T-helper 1 cell treated with Interleukin-12 subunit alpha and Interleukin-12 subunit beta and Interleukin-4 antibody, amounts not matched to agents 30 μg/mL and 1 μg/mL, for 36 hours (primary cell): Measurements from ENCODE around the gene CYFIP2.
"Not testable (repeated sequence)": the region's sequence is repeated elsewhere in the genome, so short reads cannot be mapped to it uniquely, and the experiment has no call there.

ENCODE experiments used
- H3K27ac Mint-ChIP-seq: one replicate; pipeline ENCODE4 v1.8.0; 2021; ENCODE audit warnings: mild to moderate bottlenecking, mixed read lengths
- H3K27me3 Mint-ChIP-seq: one replicate; pipeline ENCODE4 v1.8.0; 2021; ENCODE audit warnings: low read depth, mixed read lengths
- H3K36me3 Mint-ChIP-seq: one replicate; pipeline ENCODE4 v1.8.0; 2021; ENCODE audit warnings: low read depth, mixed read lengths
- H3K4me1 Mint-ChIP-seq: one replicate; pipeline ENCODE4 v1.8.0; 2021; ENCODE audit warnings: low read depth, mixed read lengths
- H3K4me3 Mint-ChIP-seq: one replicate; pipeline ENCODE4 v1.8.0; 2021; ENCODE audit warnings: mild to moderate bottlenecking, moderate library complexity, mixed read lengths
- H3K9me3 Mint-ChIP-seq: one replicate; pipeline ENCODE4 v1.8.0; 2021; ENCODE audit warnings: mixed read lengths

The CYFIP2 gene

GRCh38 chr5:157384971-157385709, 119.2 kb downstream of the CYFIP2 start:
- peak overlapping the region; percentile 41 for H3K27ac Mint-ChIP-seq
- no peaks in the 10 kb centered on the region for H3K27me3 Mint-ChIP-seq
- peaks cover 54% of the 10 kb centered on the region for H3K36me3 Mint-ChIP-seq
- H3K4me1 Mint-ChIP-seq: peaks cover 18% of the 10 kb centered on the region
- H3K9me3 Mint-ChIP-seq: no peaks in the 10 kb centered on the region
- H3K4me3 Mint-ChIP-seq: no peak overlapping the region

- peaks cover 26% of the 10 kb centered on the region for H3K4me1 Mint-ChIP-seq
- no peaks in the 10 kb centered on the region for H3K27me3 Mint-ChIP-seq
- H3K4me3 Mint-ChIP-seq: no peak overlapping the region
- H3K9me3 Mint-ChIP-seq: no peaks in the 10 kb centered on the region
- H3K27ac Mint-ChIP-seq: no peak overlapping the region
- peaks cover 62% of the 10 kb centered on the region for H3K36me3 Mint-ChIP-seq
These were observed 121.2 kb downstream of the CYFIP2 start for GRCh38 chr5:157387041-157387563.

DNA sequence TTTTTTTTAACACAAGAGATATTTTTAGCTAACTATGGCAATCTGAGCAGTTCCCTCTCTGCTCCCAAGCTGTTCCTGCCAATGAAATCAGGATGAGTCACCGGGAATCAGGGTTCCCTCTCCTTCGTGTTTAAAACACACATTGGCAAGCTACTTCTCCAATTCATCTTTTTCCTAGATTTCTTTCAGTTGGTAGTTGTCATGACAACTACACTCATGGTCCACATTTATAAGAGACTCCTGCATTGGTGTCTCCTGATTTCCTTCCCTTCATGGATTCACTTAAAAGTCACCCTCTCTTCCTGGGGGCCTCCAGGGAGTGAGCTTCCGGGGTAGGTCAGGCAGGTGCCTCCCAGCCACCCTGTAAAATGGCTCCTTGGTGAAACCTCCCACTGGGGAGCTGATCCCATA, 121.8 kb downstream of the CYFIP2 start:
- peaks cover 28% of the 10 kb centered on the region for H3K4me1 Mint-ChIP-seq
- no peak overlapping the region for H3K4me3 Mint-ChIP-seq
- H3K27me3 Mint-ChIP-seq: no peaks in the 10 kb centered on the region
- peaks cover 62% of the 10 kb centered on the region for H3K36me3 Mint-ChIP-seq
- H3K27ac Mint-ChIP-seq: peak overlapping the region; percentile 34
- H3K9me3 Mint-ChIP-seq: no peaks in the 10 kb centered on the region

- no peaks in the 10 kb centered on the region for H3K27me3 Mint-ChIP-seq
- H3K4me3 Mint-ChIP-seq: no peak overlapping the region
- H3K9me3 Mint-ChIP-seq: no peaks in the 10 kb centered on the region
- H3K4me1 Mint-ChIP-seq: peaks cover 30% of the 10 kb centered on the region
- peaks cover 63% of the 10 kb centered on the region for H3K36me3 Mint-ChIP-seq
- peak overlapping the region; percentile 34 for H3K27ac Mint-ChIP-seq
These were observed 122.3 kb downstream of the CYFIP2 start for GRCh38 chr5:157388111-157388710.

DNA sequence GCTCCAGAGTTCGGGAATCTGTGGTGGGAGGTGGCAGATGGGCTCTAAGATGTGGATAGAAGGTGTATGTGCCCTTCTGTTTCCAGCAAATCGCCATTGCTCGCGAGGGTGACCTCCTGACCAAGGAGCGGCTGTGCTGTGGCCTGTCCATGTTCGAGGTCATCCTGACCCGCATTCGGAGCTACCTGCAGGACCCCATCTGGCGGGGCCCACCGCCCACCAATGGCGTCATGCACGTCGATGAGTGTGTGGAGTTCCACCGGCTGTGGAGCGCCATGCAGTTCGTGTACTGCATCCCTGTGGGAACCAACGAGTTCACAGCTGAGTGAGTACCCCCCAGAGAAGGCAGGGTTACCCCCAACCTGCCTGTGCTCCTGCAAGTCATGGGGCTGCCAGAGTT, 123.2 kb downstream of the CYFIP2 start:
- H3K4me3 Mint-ChIP-seq: no peak overlapping the region
- H3K27me3 Mint-ChIP-seq: no peaks in the 10 kb centered on the region
- no peak overlapping the region for H3K27ac Mint-ChIP-seq
- H3K4me1 Mint-ChIP-seq: peaks cover 34% of the 10 kb centered on the region
- peaks cover 63% of the 10 kb centered on the region for H3K36me3 Mint-ChIP-seq
- H3K9me3 Mint-ChIP-seq: no peaks in the 10 kb centered on the region

DNA sequence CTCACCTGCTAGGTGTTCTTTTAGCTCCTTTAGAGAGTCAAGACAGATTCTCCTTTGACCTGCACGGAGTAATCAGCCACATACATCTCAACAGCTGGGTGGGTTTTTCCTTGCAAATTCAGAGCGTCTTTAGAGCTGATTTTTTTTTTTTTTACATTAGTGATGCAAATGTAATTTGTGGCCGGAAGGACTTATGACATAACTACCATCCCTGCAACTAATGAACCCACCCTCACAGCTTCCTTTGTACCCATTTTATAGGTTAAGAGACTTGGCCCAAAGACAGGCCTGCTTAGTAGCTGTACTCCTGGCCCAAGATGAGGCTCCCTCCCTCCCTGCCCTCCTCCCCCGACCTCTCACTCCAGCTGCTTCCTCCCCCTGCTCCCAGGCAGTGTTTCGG, 124.2 kb downstream of the CYFIP2 start:
- Mint-ChIP-seq H3K27me3 (no peaks in the 10 kb centered on the region), H3K9me3 (no peaks in the 10 kb centered on the region), H3K4me1 (peaks cover 34% of the 10 kb centered on the region), H3K27ac (peak overlapping the region; percentile 90), H3K36me3 (peaks cover 59% of the 10 kb centered on the region), H3K4me3 (peak overlapping the region; percentile 22)

DNA sequence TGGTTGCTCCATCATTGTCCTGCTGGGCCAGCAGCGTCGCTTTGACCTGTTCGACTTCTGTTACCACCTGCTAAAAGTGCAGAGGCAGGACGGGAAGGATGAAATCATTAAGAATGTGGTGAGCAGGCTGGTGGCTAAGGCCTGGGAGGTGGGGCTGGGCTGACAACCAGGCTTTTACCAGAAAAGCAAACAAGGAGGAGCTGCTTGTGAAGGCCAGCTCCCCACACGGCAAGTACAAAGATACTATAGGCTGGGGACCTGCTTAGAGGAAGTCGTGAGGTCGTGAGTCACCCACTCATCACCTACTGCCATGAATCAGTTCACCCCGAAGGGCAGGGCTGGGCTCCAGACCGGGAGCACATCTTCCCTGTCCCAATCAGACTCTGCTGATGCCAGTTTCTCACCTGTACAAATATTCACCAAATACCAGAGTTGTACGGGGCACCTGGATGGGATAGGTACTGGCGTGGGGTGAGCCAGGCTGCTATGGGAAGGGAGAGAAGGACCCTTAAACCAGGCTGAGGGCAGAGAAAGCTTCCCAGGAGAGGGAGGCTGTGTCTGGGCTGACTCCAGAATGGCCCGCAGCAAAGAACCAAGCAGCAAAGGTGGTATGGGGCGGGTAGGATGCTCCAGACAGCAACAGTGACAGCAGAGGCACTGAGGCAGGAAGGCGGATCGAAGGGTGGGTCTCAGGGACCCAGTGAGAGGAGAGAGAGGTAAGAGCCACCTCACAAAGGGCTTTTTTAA, 124.8 kb downstream of the CYFIP2 start:
- no peaks in the 10 kb centered on the region for H3K9me3 Mint-ChIP-seq

DNA sequence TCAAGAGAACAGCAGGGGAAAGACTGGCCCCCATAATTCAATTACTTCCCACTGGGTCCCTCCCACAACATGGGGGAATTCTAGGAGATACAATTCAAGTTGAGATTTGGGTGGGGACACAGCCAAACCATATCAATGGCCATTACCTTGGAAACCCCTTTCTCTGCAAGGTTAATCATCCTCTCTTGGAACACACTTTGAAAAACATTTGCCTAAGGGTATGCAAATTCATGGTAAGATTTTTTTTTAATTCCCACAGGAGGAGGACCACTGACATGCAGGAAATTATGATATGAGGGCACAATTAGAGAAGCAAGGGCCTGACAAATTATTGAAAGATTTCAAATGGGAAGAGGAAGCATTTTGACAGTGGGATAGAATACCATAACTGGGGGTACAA, 132.4 kb downstream of the CYFIP2 start:
- Mint-ChIP-seq H3K27me3 (no peaks in the 10 kb centered on the region), H3K27ac (no peak overlapping the region), H3K9me3 (peaks cover under 1% of the 10 kb centered on the region), H3K36me3 (peaks cover 10% of the 10 kb centered on the region), H3K4me1 (peaks cover 12% of the 10 kb centered on the region), H3K4me3 (no peak overlapping the region)

More for the DNA sequence above, 124.8 kb downstream of the CYFIP2 start:
- Mint-ChIP-seq H3K27me3 (no peaks in the 10 kb centered on the region), H3K36me3 (peaks cover 55% of the 10 kb centered on the region), H3K4me3 (peak overlapping the region; percentile 22), H3K27ac (peak overlapping the region; percentile 90), H3K4me1 (peaks cover 34% of the 10 kb centered on the region)

DNA sequence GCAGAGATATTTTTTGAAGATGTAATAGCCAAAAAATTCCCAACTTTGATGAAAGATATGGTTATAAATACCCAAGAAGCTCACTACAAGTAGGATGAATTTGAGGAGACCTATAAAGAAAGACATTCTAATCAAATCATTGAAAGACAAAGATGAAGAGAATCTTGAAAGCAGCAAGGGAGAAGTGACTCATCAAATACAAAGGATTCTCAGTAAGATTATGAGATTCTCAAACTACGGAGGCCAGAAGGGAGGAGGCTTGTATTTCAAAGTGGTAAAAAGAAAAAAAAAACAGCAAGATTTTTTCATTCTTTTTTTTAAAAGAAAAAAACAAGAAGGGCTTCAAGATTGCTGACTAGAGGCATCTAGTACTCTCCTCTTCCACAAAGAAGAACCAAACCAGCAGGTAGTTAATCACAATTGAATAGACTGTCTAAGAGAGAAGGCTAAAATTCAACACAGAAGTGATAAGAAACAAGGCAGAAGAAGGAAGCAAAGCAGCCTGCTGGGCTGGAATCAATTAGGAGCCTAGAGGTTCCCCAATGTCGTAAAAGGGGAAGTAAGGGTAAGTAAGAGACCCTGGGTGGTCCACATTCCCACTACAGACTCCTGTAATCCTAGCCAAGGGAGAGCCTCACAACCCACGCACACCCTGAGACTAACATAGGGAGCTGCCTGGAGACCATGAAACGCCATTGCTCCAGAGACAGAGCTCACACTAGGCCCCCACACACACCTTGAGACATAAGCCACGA, 135.0 kb downstream of the CYFIP2 start:
- peaks cover 10% of the 10 kb centered on the region for H3K9me3 Mint-ChIP-seq
- H3K4me3 Mint-ChIP-seq: no peak overlapping the region
- peaks cover 9% of the 10 kb centered on the region for H3K4me1 Mint-ChIP-seq
- H3K27me3 Mint-ChIP-seq: peaks cover 11% of the 10 kb centered on the region
- no peak overlapping the region for H3K27ac Mint-ChIP-seq
- H3K36me3 Mint-ChIP-seq: peaks cover 5% of the 10 kb centered on the region

DNA sequence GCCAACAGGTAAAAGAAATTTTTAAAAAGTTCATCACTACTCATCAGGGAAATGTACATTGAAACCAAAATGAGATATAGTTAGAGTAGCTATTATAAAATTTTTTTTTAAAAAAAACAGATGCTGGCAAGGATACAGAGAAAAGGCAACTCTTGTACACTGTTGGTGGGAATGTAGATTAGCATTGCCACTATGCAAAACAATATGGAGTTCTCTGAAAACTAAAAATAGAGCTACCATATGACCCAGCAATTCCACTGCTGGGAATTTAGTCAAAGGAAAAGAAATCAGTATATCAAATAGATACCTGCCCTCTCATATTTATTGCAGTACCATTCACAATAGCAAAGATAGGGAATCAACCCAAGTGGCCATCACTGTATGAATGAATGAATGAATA, 149.9 kb downstream of the CYFIP2 start:
- no peak overlapping the region for H3K4me3 Mint-ChIP-seq
- no peak overlapping the region for H3K27ac Mint-ChIP-seq
- H3K27me3 Mint-ChIP-seq: peaks cover 44% of the 10 kb centered on the region
- H3K9me3 Mint-ChIP-seq: peaks cover 20% of the 10 kb centered on the region
- peaks cover 2% of the 10 kb centered on the region for H3K4me1 Mint-ChIP-seq
- peaks cover 3% of the 10 kb centered on the region for H3K36me3 Mint-ChIP-seq

DNA sequence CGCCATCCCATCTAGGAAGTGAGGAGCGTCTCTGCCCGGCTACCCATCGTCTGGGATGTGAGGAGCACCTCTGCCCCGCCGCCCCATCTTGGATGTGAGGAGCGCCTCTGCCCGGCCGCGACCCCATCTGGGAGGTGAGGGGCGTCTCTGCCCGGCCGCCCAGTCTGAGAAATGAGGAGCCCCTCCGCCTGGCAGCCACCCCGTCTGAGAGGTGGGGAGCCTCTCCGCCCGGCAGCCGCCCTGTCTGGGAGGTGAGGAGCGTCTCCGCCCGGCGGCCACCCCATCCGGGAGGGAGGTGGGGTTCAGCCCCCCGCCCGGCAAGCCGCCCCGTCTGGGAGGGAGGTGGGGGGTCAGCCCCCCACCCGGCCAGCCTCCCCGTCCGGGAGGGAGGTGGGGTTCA, 153.6 kb downstream of the CYFIP2 start:
- not testable (repeated sequence) for H3K36me3 Mint-ChIP-seq, H3K27ac Mint-ChIP-seq, H3K4me3 Mint-ChIP-seq, H3K4me1 Mint-ChIP-seq, H3K9me3 Mint-ChIP-seq
- peaks cover 16% of the 10 kb centered on the region for H3K27me3 Mint-ChIP-seq

DNA sequence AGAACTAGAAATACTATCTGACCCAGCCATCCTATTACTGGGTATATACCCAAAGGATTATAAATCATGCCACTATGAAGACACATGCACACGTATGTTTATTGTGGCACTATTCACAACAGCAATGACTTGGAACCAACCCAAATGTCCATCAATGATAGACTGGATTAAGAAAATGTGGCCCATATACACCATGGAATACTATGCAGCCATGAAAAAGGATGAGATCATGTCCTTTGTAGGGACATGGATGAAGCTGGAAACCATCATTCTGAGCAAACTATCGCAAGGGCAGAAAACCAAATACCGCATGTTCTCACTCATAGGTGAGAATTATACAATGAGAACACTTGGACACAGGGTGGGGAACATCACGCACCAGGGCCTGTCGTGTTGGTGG, 164.0 kb downstream of the CYFIP2 start:
- H3K36me3 Mint-ChIP-seq, H3K4me1 Mint-ChIP-seq, H3K27ac Mint-ChIP-seq, H3K9me3 Mint-ChIP-seq, H3K4me3 Mint-ChIP-seq: not testable (repeated sequence)
- H3K27me3 Mint-ChIP-seq: peaks cover 37% of the 10 kb centered on the region

GRCh38 chr5:157431544-157432200, 165.7 kb downstream of the CYFIP2 start:
- H3K4me1 Mint-ChIP-seq: peaks cover 2% of the 10 kb centered on the region
- no peak overlapping the region for H3K27ac Mint-ChIP-seq
- no peak overlapping the region for H3K4me3 Mint-ChIP-seq
- H3K27me3 Mint-ChIP-seq: peaks cover 28% of the 10 kb centered on the region
- peaks cover 2% of the 10 kb centered on the region for H3K36me3 Mint-ChIP-seq
- no peaks in the 10 kb centered on the region for H3K9me3 Mint-ChIP-seq

GRCh38 chr5:157434096-157434495, 168.2 kb downstream of the CYFIP2 start:
- Mint-ChIP-seq H3K9me3 (no peaks in the 10 kb centered on the region), H3K27me3 (peaks cover 11% of the 10 kb centered on the region), H3K36me3 (peaks cover 2% of the 10 kb centered on the region), H3K27ac (no peak overlapping the region), H3K4me3 (no peak overlapping the region), H3K4me1 (peaks cover 2% of the 10 kb centered on the region)
